Hepatocyte (in vitro differentiated cells): ENCODE results near the gene EFHC2. TPM values are rescaled to one million over a fixed set of nuclear protein-coding genes. Genes with fewer than 3 reads are reported as not detected.

Experiments
- DNase-seq: peaks from one replicate; pipeline ENCODE4 v3.0.0-alpha.2; 2016; ENCODE audit warnings: low spot score
- H2AFZ ChIP-seq: fragments of 200-600 bp; sonication (generic); 2 replicates; pipeline ENCODE4 v1.6.0; 2016; ENCODE audit warnings: antibody characterized with exemption, mild to moderate bottlenecking
- H3K27ac ChIP-seq: fragments of 200-600 bp; sonication (generic); 2 replicates; pipeline ENCODE4 v1.5.1; 2016; ENCODE audit warnings: mild to moderate bottlenecking
- H3K27me3 ChIP-seq: fragments of 200-600 bp; sonication (generic); 2 replicates; pipeline ENCODE4 v1.6.1; 2016
- H3K36me3 ChIP-seq: fragments of 200-600 bp; sonication (generic); replicated peaks from 2 replicates; pipeline ENCODE4 v1.5.1; 2016; ENCODE audit warnings: low read depth; ENCODE audit not compliant: insufficient read depth
- H3K4me1 ChIP-seq: fragments of 200-600 bp; sonication (generic); 2 replicates; pipeline ENCODE4 v1.5.1; 2016; ENCODE audit warnings: mild to moderate bottlenecking, moderate library complexity; ENCODE audit not compliant: insufficient read depth
- H3K4me2 ChIP-seq: fragments of 200-600 bp; sonication (generic); 2 replicates; pipeline ENCODE4 v1.6.0; 2016
- H3K4me3 ChIP-seq: fragments of 200-600 bp; sonication (generic); 2 replicates; pipeline ENCODE4 v1.5.1; 2016; ENCODE audit warnings: mild to moderate bottlenecking
- H3K79me2 ChIP-seq: fragments of 200-600 bp; sonication (generic); 2 replicates; pipeline ENCODE4 v1.6.0; 2017; ENCODE audit warnings: mild to moderate bottlenecking
- H3K9me2 ChIP-seq: fragments of 200-600 bp; sonication (generic); replicated peaks from 2 replicates; pipeline ENCODE4 v1.6.0; 2017; ENCODE audit warnings: mild to moderate bottlenecking; ENCODE audit not compliant: insufficient read depth
- H3K9me3 ChIP-seq: fragments of 200-600 bp; sonication (generic); 2 replicates; pipeline ENCODE4 v1.5.1; 2016; ENCODE audit warnings: low read depth, mild to moderate bottlenecking
- H4K20me1 ChIP-seq: fragments of 200-600 bp; sonication (generic); 2 replicates; pipeline ENCODE4 v1.6.0; 2016; ENCODE audit warnings: mild to moderate bottlenecking; ENCODE audit not compliant: insufficient read depth, poor library complexity, severe bottlenecking
- CTCF ChIP-seq: fragments of 200-600 bp; sonication (generic); IDR thresholded peaks from 2 replicates; pipeline ENCODE4 v1.5.1; 2016; ENCODE audit warnings: antibody characterized with exemption, mild to moderate bottlenecking; ENCODE audit not compliant: poor library complexity
- EZH2 ChIP-seq: fragments of 200-600 bp; sonication (generic); IDR thresholded peaks from 2 replicates; pipeline ENCODE4 v1.6.1; 2016; ENCODE audit warnings: antibody characterized with exemption, mild to moderate bottlenecking, borderline replicate concordance
- EZH2phosphoT487 ChIP-seq: fragments of 200-600 bp; sonication (generic); IDR thresholded peaks from one replicate; pipeline ENCODE4 v1.6.1; 2018; ENCODE audit warnings: antibody characterized with exemption, mild to moderate bottlenecking, low read depth, moderate library complexity; ENCODE audit not compliant: unreplicated experiment, severe bottlenecking
- WGBS: methylation state at CpG from one replicate; pipeline ENCODE4 v1.1.6; 2016; ENCODE audit warnings: low lambda C conversion rate; ENCODE audit errors: missing lambda C conversion rate; 5-methylcytosine and 5-hydroxymethylcytosine counted together
- polyA plus RNA-seq: library from polyadenylated mRNA; unstranded; fragments of >200 nt; fragmentation: Nextera tagmentation; extraction: Ambion mirVana; gene quantifications from 2 replicates; pipeline ENCODE4 v1.2.1, GENCODE V29; 2016
- total RNA-seq: library from RNA; depleted of rRNA; stranded (reverse); fragments of >200 nt; gene quantifications from 2 replicates; pipeline ENCODE4 v1.2.3, GENCODE V29; 2014

The EFHC2 gene
- total and polyA plus RNA-seq, 2 experiments from 2014 or later = 1.3 to 1.8 TPM

GRCh38 chrX:44332437-44332836 is 11.0 kb downstream of the EFHC2 start:
- Histone ChIP-seq H3K36me3 (no peaks in the 10 kb centered on the region), H3K27ac (no peak overlapping the region), H3K4me1 (no peaks in the 10 kb centered on the region), H3K9me3 (no peaks in the 10 kb centered on the region), H3K9me2 (no peaks in the 10 kb centered on the region), H3K4me2 (no peak overlapping the region), H4K20me1 (no peaks in the 10 kb centered on the region), H3K27me3 (no peaks in the 10 kb centered on the region), H2AFZ (no peak overlapping the region), H3K4me3 (no peak overlapping the region), H3K79me2 (no peaks in the 10 kb centered on the region)
- TF ChIP-seq EZH2 (no peak), CTCF (no peak), EZH2phosphoT487 (no peak)
- WGBS = 55% methylated on average over 1 of the region's 1 CpG
- DNase-seq = no peak

- Histone ChIP-seq H3K36me3 (no peaks in the 10 kb centered on the region), H3K27ac (no peak overlapping the region), H3K27me3 (no peaks in the 10 kb centered on the region), H3K79me2 (no peaks in the 10 kb centered on the region), H2AFZ (no peak overlapping the region), H3K9me3 (no peaks in the 10 kb centered on the region), H3K4me3 (no peak overlapping the region), H3K4me1 (no peaks in the 10 kb centered on the region), H3K9me2 (no peaks in the 10 kb centered on the region), H4K20me1 (no peaks in the 10 kb centered on the region), H3K4me2 (no peak overlapping the region)
- 64% methylated on average over 3 of the region's 3 CpGs for WGBS
- TF ChIP-seq CTCF = no peak
- DNase-seq = no peak
These were observed 13.2 kb downstream of the EFHC2 start for GRCh38 chrX:44330227-44330626.

- H3K27me3 ChIP-seq = no peaks in the 10 kb centered on the region
- no peaks in the 10 kb centered on the region for H3K79me2 ChIP-seq
- WGBS = 89% methylated on average over 1 of the region's 1 CpG
- TF ChIP-seq EZH2phosphoT487 = no peak
- no peak for TF ChIP-seq EZH2
- no peak for TF ChIP-seq CTCF
- H3K4me1 ChIP-seq = no peaks in the 10 kb centered on the region
- no peak overlapping the region for H3K4me2 ChIP-seq
- no peak overlapping the region for H2AFZ ChIP-seq
- H3K27ac ChIP-seq = no peak overlapping the region
- no peaks in the 10 kb centered on the region for H3K36me3 ChIP-seq
- no peak overlapping the region for H3K4me3 ChIP-seq
- no peaks in the 10 kb centered on the region for H4K20me1 ChIP-seq
- H3K9me3 ChIP-seq = no peaks in the 10 kb centered on the region
- DNase-seq = no peak
- H3K9me2 ChIP-seq = no peaks in the 10 kb centered on the region
These were observed 23.9 kb downstream of the EFHC2 start for GRCh38 chrX:44319550-44319949.

- Histone ChIP-seq H3K79me2 (no peaks in the 10 kb centered on the region), H4K20me1 (no peaks in the 10 kb centered on the region), H3K27me3 (no peaks in the 10 kb centered on the region), H3K4me2 (no peak overlapping the region), H3K9me2 (no peaks in the 10 kb centered on the region), H3K27ac (no peak overlapping the region), H3K4me3 (no peak overlapping the region), H3K4me1 (no peaks in the 10 kb centered on the region), H3K9me3 (no peaks in the 10 kb centered on the region), H2AFZ (no peak overlapping the region), H3K36me3 (no peaks in the 10 kb centered on the region)
- WGBS = 66% methylated on average over 2 of the region's 2 CpGs
- no peak for DNase-seq
- TF ChIP-seq CTCF (no peak), EZH2phosphoT487 (no peak), EZH2 (no peak)
These were observed 26.3 kb downstream of the EFHC2 start for GRCh38 chrX:44317181-44317580.
